AG04449 (cell line): ENCODE measurements around the gene CORO1C.

ENCODE experiments used
- CTCF ChIA-PET: fragments of 350-600 bp; formaldehyde crosslinking; extraction: SDS; loops from one replicate; lab custom pipeline; 2021; ENCODE audit warnings: antibody characterized with exemption; lab: Yijun Ruan, JAX
- POLR2A ChIA-PET: fragments of 400-600, 350-600 bp; formaldehyde crosslinking; extraction: SDS; loops from one replicate; lab custom pipeline; 2020; ENCODE audit warnings: antibody characterized with exemption, inconsistent platforms; lab: Yijun Ruan, JAX
- DNase-seq: peaks from one replicate; pipeline ENCODE4 v3.0.0-alpha.2; 2010; ENCODE audit warnings: low read depth, low spot score
- H3K4me3 ChIP-seq: 2 replicates; pipeline ENCODE4 v1.5.1; 2011; ENCODE audit warnings: low read depth, mild to moderate bottlenecking, control low read depth, low read length
- TF ChIP-seq, protein P1 (sequence below): IDR thresholded peaks from one replicate; pipeline ENCODE4 v1.5.1; 2011; ENCODE audit warnings: mild to moderate bottlenecking, moderate library complexity, low read length, control low read depth, inconsistent platforms; ENCODE audit not compliant: insufficient read depth; ENCODE audit errors: missing control alignments

CORO1C gene

DNA sequence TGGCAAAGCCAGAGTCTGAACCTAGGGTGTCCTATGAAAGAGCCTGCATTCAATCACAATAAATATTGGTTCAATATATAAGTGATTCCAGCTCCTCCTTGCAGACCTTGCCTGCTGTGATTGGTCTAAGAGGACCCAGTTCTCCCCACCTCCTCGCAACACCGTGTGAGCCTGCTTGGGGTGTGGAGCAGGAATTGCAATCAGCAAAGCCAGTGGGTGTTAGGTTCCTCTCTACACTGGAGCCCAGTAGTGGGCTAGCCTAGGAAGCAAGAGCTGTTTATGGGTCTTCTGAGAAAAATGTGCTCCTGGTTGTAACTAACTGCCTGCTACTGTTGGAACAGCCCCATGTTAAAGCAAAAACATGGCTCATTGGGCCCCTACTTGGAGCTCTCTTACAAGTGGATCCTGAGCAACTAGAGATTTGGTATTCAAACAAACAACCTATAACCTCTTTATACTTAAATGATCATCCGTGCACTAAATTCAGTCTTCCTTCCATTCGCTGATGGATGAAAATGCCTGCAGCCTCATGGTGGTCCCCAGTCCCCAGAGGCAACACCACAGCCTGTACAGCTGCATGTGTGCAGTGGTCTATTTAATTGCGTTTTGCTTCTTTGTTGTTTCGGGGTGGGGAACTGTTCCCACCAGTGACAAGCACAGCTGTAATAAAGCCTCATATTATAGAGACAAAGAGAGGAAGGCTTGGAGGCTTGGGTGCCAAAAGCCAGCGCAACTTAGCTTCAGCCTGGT lies 93.9 kb downstream of the CORO1C start:
- CTCF ChIA-PET, result interaction anchor here (0.7 to 5.6 kb wide), 7 partner anchors 10 to 455 kb away, joined by 3 to 24 read pairs (median 3); partner anchors contain the start of gene ALKBH2
- no peak for DNase-seq
- H3K4me3 ChIP-seq, result no peak overlapping the region
- TF ChIP-seq, protein P1, sequence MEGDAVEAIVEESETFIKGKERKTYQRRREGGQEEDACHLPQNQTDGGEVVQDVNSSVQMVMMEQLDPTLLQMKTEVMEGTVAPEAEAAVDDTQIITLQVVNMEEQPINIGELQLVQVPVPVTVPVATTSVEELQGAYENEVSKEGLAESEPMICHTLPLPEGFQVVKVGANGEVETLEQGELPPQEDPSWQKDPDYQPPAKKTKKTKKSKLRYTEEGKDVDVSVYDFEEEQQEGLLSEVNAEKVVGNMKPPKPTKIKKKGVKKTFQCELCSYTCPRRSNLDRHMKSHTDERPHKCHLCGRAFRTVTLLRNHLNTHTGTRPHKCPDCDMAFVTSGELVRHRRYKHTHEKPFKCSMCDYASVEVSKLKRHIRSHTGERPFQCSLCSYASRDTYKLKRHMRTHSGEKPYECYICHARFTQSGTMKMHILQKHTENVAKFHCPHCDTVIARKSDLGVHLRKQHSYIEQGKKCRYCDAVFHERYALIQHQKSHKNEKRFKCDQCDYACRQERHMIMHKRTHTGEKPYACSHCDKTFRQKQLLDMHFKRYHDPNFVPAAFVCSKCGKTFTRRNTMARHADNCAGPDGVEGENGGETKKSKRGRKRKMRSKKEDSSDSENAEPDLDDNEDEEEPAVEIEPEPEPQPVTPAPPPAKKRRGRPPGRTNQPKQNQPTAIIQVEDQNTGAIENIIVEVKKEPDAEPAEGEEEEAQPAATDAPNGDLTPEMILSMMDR, result no peak
- POLR2A ChIA-PET, result no interaction called here

DNA sequence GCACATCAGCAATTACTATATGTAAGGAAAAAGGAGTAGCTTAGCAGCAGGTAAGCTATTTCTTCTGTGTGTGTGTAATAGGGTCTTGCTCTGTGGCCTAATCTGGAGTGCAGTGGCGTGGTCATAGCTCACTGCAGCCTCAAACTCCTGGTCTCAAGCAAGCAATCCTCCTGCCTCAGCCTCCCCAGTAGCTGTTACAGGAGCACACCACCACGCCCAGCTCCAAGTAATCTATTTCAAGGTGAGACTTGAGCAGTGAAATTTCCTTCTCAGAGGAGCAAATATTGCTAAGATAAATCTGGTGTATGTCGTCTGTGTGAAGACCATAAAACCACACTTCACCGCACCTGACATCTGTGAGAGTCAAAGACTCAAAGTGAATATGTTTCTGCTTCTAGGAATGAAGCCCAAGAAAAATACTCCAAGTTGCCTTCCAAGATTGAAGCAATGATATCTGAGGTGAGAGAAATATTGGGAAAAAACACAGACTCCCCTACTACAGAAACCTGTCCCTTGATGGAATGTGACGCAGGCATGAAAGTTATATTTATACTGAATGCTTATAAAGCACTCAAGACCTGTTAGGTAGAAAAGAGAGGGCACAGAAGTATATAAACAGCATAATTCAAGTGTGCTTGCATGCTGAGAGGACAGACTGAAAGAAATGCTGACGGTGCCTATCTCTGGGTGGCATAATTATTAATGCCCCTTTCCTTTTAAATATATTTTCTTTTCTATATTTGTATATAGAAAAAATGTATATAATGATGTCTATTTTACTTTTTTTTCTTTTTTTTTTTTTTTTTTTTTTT lies 95.1 kb downstream of the CORO1C start:
- no peak overlapping the region for H3K4me3 ChIP-seq
- CTCF ChIA-PET, result interaction anchor here (0.7 to 5.6 kb wide), 7 partner anchors 16 to 167 kb away, joined by 3 to 24 read pairs (median 7); no protein-coding TSS in a partner anchor
- TF ChIP-seq, protein P1, result no peak
- DNase-seq, result no peak
- POLR2A ChIA-PET, result interaction anchor here (1.8 kb wide), 1 partner anchor 10 kb away, joined by 5 read pairs; no protein-coding TSS in a partner anchor

DNA sequence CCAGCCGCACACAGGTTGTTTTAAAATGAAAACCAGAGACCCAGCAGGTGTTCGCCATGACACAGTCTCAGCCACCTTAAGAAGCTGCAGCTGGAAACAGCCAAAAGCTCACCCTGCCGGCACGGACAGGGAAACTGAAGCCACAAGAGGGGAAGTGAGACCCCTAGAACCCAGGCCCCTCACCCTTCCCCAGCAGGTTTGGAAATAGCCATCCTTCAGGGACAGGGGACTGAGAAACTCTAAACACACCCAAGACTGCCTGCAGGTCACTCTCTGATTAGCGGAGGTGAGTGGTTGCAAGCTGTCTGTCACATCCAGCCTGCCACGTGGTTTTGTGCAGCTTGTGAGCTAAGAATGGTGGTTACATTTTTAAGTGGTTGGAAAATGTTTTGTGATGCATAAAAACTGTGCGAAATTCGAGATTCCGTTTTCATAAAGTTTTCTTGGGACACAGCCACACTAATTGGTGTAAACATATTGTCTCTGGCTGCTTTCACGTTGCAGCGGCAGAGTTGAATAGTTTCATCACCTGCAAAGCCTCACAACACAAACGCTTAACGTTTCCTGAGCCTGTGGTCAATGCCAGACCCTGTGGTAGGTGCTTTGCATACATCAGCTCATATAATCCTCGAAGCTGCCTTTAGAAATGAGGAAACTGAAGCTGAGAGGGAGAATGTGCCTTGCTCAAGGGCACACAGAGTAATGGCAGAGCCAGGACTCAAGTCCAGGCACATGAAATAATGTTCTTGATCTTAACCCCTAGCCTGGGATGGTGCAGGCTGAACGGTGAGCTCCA lies 95.9 kb downstream of the CORO1C start:
- CTCF ChIA-PET, result interaction anchor here (0.9 to 5.6 kb wide), 6 partner anchors 16 to 168 kb away, joined by 3 to 24 read pairs (median 8); no protein-coding TSS in a partner anchor
- POLR2A ChIA-PET, result interaction anchor here (1.8 kb wide), 1 partner anchor 11 kb away, joined by 5 read pairs; no protein-coding TSS in a partner anchor
- DNase-seq, result no peak
- TF ChIP-seq, protein P1, result no peak
- no peak overlapping the region for H3K4me3 ChIP-seq

DNA sequence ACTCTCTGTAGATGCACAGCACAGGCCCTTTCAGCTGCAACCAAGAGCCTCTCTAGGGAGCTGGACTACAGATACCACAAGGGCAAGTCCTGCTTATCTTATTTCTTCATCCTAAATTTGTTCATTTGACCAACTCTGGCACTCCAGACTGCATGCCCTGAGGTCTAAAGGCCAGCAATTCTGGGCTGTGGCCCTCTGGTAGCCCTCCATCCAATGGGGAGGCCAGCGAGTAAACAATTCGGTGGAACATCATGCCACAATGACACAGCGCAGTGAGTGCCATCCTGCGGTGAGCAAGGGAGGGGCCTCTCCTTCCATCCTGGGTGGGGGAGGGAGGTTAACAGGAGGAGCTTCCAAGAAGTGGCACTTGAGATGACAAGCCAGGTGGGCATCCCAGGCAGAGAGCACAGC lies 97.0 kb downstream of the CORO1C start:
- POLR2A ChIA-PET, result interaction anchor here (1.8 kb wide), 1 partner anchor 12 kb away, joined by 5 read pairs; no protein-coding TSS in a partner anchor
- H3K4me3 ChIP-seq, result no peak overlapping the region

DNA sequence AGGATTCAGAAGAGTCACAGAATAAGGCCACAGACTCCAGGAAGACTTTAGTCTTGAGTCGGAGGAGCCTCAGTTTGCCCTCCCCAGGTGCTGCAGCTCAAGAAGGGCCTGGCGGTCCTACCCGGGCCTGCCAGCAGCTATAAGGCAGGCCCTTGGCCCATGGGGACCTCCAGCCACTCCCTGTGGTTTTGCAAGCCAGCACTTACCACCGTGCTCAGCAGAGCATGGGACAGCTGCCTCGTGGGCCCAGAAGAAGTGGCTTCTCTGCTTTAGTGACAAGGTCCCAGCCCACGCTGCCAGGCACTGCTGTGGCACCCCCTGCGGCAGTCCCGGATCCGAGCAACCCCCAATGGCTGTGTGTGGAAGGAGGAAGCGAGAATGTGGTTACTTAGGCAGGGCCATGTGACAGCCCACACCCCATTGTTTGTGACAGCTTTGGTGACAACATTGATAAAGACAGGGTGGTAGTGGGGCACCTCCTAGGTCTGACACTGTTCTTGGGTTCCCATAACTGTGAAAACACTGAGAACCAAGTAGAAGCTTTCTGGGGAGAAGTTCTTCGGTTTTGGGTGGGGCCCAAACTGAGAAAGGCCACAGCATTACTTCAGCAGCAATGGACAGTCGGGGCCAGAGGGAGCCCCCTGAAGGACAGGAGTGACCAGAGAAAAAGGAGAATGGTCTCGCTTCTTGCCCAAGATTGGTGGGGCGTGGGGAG lies 97.6 kb downstream of the CORO1C start, which contains the start of gene SELPLG:
SELPLG (minus strand) TSS at position 361 of the 715 bp plus-strand sequence. CDS start 9,587 bp downstream, outside the sequence.
- CTCF ChIA-PET, result interaction anchor here (1.0 to 4.4 kb wide), 2 partner anchors 16 to 170 kb away, joined by 7 to 24 read pairs; no protein-coding TSS in a partner anchor
- TF ChIP-seq, protein P1, result no peak

More for the DNA sequence above, 97.0 kb downstream of the CORO1C start:
- CTCF ChIA-PET, result interaction anchor here (1.5 to 5.6 kb wide), 3 partner anchors 16 to 169 kb away, joined by 8 to 24 read pairs (median 21); no protein-coding TSS in a partner anchor
- no peak for DNase-seq
- TF ChIP-seq, protein P1, result no peak

More for the DNA sequence above, 97.6 kb downstream of the CORO1C start, which contains the start of gene SELPLG:
- DNase-seq, result no peak
- H3K4me3 ChIP-seq, result no peak within 1 kb of the TSS
- POLR2A ChIA-PET, result no interaction called here
